H1 (cell line): ENCODE measurements around the gene STK39.

Source experiments
- CBX8 ChIP-seq: fragments of 300-800, 300-1000 bp; sonication (generic); IDR thresholded peaks from 2 replicates; pipeline ENCODE4 v1.7.1; 2016; ENCODE audit warnings: low read depth, low read length, borderline replicate concordance
- CHD2 ChIP-seq: IDR thresholded peaks from 2 replicates; pipeline ENCODE4 v1.6.1; 2012; ENCODE audit warnings: low read length, improper control_type of control experiment
- CREB1 ChIP-seq: IDR thresholded peaks from 2 replicates; pipeline ENCODE4 v1.6.1; 2012; ENCODE audit warnings: inconsistent platforms
- EGR1 ChIP-seq: IDR thresholded peaks from 2 replicates; pipeline ENCODE4 v1.6.1; 2011; ENCODE audit warnings: low read depth, low read length, borderline replicate concordance
- GABPA ChIP-seq: IDR thresholded peaks from 2 replicates; pipeline ENCODE4 v1.6.1; 2011; ENCODE audit warnings: mild to moderate bottlenecking, low read length, moderate library complexity, borderline replicate concordance; ENCODE audit not compliant: insufficient read depth
- HDAC2 ChIP-seq, 2 experiments: fragments of 300-600 bp in 1 of 2; sonication (generic) in 1 of 2; IDR thresholded peaks; 2 replicates each; pipeline ENCODE4 v1.6.1; 2011 to 2012; ENCODE audit warnings: low read depth in 2 of 2, low read length in 2 of 2, mild to moderate bottlenecking in 2 of 2, moderate library complexity in 2 of 2, borderline replicate concordance in 1 of 2, inconsistent platforms in 1 of 2
- JUN ChIP-seq: IDR thresholded peaks from 2 replicates; pipeline ENCODE4 v1.6.1; 2011; ENCODE audit warnings: low read depth, mild to moderate bottlenecking, improper control_type of control experiment, low read length
- POLR2A ChIP-seq, 2 experiments: IDR thresholded peaks; 1 replicate in 1 of 2; 2 replicates in 1 of 2; pipeline ENCODE4 v1.6.1; 2011; ENCODE audit warnings: low read depth in 2 of 2, low read length in 2 of 2, mild to moderate bottlenecking in 2 of 2; ENCODE audit errors: control extremely low read depth in 1 of 2
- RAD21 ChIP-seq, 2 experiments: IDR thresholded peaks in 1 of 2; conservative IDR thresholded peaks in 1 of 2; 2 replicates each; pipeline ENCODE4 v1.6.1; 2011; ENCODE audit warnings: low read depth in 2 of 2, low read length in 2 of 2, improper control_type of control experiment in 1 of 2, inconsistent platforms in 1 of 2, mild to moderate bottlenecking in 1 of 2, moderate library complexity in 1 of 2
- RFX5 ChIP-seq: IDR thresholded peaks from 2 replicates; pipeline ENCODE4 v1.6.1; 2011; ENCODE audit warnings: low read depth, low read length, improper control_type of control experiment, borderline replicate concordance
- SAP30 ChIP-seq: fragments of 300-600 bp; sonication (generic); IDR thresholded peaks from 2 replicates; pipeline ENCODE4 v1.7.1; 2012; ENCODE audit warnings: low read length, moderate library complexity, mild to moderate bottlenecking, inconsistent platforms; ENCODE audit not compliant: insufficient read depth, insufficient replicate concordance
- SIN3A ChIP-seq, 2 experiments: IDR thresholded peaks in 1 of 2; conservative IDR thresholded peaks in 1 of 2; 2 replicates each; pipeline ENCODE4 v1.6.1; 2011 to 2012; ENCODE audit warnings: low read length in 2 of 2, improper control_type of control experiment in 1 of 2, low read depth in 1 of 2, mild to moderate bottlenecking in 1 of 2
- TF ChIP-seq, protein P1 (sequence below): IDR thresholded peaks from 2 replicates; pipeline ENCODE4 v1.6.1; 2011; ENCODE audit warnings: low read length, improper control_type of control experiment
- TF ChIP-seq, protein P2 (sequence below), 3 experiments: IDR thresholded peaks; 1 replicate in 2 of 3; 2 replicates in 1 of 3; pipeline versions ENCODE4 v1.5.1 to v1.6.1; 2011; ENCODE audit warnings: low read length in 3 of 3, mild to moderate bottlenecking in 3 of 3, inconsistent platforms in 2 of 3, low read depth in 1 of 3, moderate library complexity in 1 of 3; ENCODE audit not compliant: insufficient read depth in 1 of 3; ENCODE audit errors: control extremely low read depth in 1 of 3

- TF ChIP-seq, protein P1, sequence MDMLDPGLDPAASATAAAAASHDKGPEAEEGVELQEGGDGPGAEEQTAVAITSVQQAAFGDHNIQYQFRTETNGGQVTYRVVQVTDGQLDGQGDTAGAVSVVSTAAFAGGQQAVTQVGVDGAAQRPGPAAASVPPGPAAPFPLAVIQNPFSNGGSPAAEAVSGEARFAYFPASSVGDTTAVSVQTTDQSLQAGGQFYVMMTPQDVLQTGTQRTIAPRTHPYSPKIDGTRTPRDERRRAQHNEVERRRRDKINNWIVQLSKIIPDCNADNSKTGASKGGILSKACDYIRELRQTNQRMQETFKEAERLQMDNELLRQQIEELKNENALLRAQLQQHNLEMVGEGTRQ, result no peak
- TF ChIP-seq HDAC2 (IDR thresholded peaks at IDR 0.05; ENCODE audit: borderline replicate concordance in 1 of 2, low read depth in 2 of 2, low read length in 2 of 2) (no peak), CBX8 (no peak), JUN (no peak), POLR2A (IDR thresholded peaks at IDR 0.05; ENCODE audit: control extremely low read depth in 1 of 2, low read depth in 2 of 2, low read length in 2 of 2) (no peak), SIN3A (conservative IDR thresholded peaks at IDR 0.05 in 1 of 2, IDR thresholded peaks at IDR 0.05 in 1 of 2; ENCODE audit: low read depth in 1 of 2, low read length in 2 of 2) (no peak), GABPA (no peak), RFX5 (no peak), RAD21 (IDR thresholded peaks at IDR 0.05 in 1 of 2, conservative IDR thresholded peaks at IDR 0.05 in 1 of 2; ENCODE audit: low read depth in 2 of 2, low read length in 2 of 2) (no peak), EGR1 (no peak), CREB1 (no peak), SAP30 (no peak), CHD2 (no peak)
- TF ChIP-seq, protein P2, sequence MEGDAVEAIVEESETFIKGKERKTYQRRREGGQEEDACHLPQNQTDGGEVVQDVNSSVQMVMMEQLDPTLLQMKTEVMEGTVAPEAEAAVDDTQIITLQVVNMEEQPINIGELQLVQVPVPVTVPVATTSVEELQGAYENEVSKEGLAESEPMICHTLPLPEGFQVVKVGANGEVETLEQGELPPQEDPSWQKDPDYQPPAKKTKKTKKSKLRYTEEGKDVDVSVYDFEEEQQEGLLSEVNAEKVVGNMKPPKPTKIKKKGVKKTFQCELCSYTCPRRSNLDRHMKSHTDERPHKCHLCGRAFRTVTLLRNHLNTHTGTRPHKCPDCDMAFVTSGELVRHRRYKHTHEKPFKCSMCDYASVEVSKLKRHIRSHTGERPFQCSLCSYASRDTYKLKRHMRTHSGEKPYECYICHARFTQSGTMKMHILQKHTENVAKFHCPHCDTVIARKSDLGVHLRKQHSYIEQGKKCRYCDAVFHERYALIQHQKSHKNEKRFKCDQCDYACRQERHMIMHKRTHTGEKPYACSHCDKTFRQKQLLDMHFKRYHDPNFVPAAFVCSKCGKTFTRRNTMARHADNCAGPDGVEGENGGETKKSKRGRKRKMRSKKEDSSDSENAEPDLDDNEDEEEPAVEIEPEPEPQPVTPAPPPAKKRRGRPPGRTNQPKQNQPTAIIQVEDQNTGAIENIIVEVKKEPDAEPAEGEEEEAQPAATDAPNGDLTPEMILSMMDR (IDR thresholded peaks at IDR 0.05; ENCODE audit: control extremely low read depth in 1 of 3, insufficient read depth in 1 of 3, low read depth in 1 of 3, low read length in 3 of 3), result no peak
These were observed 1.3 kb downstream of the STK39 start for GRCh38 chr2:168246072-168246482.
